BJ (cell line): ENCODE data around the gene NECTIN1. TPM values are rescaled to one million over a fixed set of nuclear protein-coding genes. Genes with fewer than 3 reads are reported as not detected.

Experiments used
- CTCF ChIA-PET: fragments of 350-600 bp; formaldehyde crosslinking; extraction: SDS; loops from one replicate; lab custom pipeline; 2021; ENCODE audit warnings: antibody characterized with exemption, inconsistent platforms; lab: Yijun Ruan, JAX
- POLR2A ChIA-PET: fragments of 300-600 bp; sonication (Branson Sonifier 250); formaldehyde crosslinking; extraction: SDS; loops from one replicate; lab custom pipeline; 2021; ENCODE audit warnings: antibody characterized with exemption; lab: Charles Lee
- DNase-seq: peaks from one replicate; pipeline ENCODE4 v3.0.0-alpha.2; 2011; ENCODE audit warnings: low read depth
- H3K27me3 ChIP-seq: 2 replicates; pipeline ENCODE4 v1.6.0; 2011; ENCODE audit warnings: low read length; ENCODE audit not compliant: control insufficient read depth, insufficient read depth
- H3K36me3 ChIP-seq: 2 replicates; pipeline ENCODE4 v1.5.1; 2011; ENCODE audit warnings: low read length; ENCODE audit not compliant: control insufficient read depth, insufficient read depth
- H3K4me3 ChIP-seq: 2 replicates; pipeline ENCODE4 v1.5.1; 2011; ENCODE audit warnings: low read depth, mild to moderate bottlenecking, control low read depth, low read length
- CTCF ChIP-seq: IDR thresholded peaks from 2 replicates; pipeline ENCODE4 v1.5.1; 2011; ENCODE audit warnings: low read depth, mild to moderate bottlenecking, control low read depth, inconsistent platforms, low read length, moderate library complexity; ENCODE audit not compliant: insufficient read depth
- polyA plus RNA-seq: library from polyadenylated mRNA; depleted of rRNA; stranded (reverse); fragments of >200 nt; gene quantifications from 2 replicates; pipeline ENCODE4 v1.2.3, GENCODE V29; 2011

Gene NECTIN1
- polyA plus RNA-seq, 1 experiment, result 3.0 TPM

- Histone ChIP-seq H3K4me3 (no peak overlapping the region), H3K27me3 (peaks cover 14% of the 10 kb centered on the region), H3K36me3 (no peaks in the 10 kb centered on the region)
- no peak for TF ChIP-seq CTCF
- ChIA-PET CTCF (no interaction called here), POLR2A (no interaction called here)
- DNase-seq, result no peak
Observed at GRCh38 chr11:119776031-119776636, 47.1 kb upstream of the NECTIN1 start.

DNA sequence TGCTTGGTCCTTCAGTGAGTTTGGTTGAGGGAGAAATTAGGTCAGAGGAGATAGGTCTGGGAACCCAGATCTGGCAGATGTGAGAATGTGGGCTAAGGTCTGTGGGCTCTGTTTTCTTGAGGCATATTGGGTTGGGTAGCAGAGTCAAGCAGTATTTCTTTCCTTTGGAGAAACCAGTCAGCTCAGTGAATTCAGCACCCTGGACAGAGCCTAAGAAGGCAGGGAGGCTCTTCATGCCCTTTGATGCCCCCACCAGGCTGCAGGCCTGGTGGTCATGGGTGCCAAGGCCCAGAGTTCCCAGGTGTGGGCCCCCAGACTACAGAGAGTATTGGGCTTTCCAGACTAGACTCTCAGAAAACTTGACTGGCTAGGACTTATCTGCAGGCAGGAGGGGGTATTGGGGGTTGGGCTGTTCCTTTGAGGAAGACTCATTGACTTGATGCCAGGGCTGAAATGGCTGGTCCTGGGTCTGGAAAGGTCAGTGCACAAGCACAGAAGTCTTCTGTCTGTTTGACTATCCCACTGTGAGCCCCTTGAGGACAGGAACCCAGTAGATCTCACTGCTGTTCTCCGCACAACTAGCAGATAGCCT lies 45.3 kb upstream of the NECTIN1 start:
- Histone ChIP-seq H3K36me3 (no peaks in the 10 kb centered on the region), H3K4me3 (no peak overlapping the region), H3K27me3 (peaks cover 11% of the 10 kb centered on the region)
- DNase-seq, result no peak
- CTCF ChIA-PET, result interaction anchor here (0.8 kb wide), 1 partner anchor 14 kb away, joined by 3 read pairs; no protein-coding TSS in a partner anchor
- TF ChIP-seq CTCF, result no peak
- POLR2A ChIA-PET, result no interaction called here

DNA sequence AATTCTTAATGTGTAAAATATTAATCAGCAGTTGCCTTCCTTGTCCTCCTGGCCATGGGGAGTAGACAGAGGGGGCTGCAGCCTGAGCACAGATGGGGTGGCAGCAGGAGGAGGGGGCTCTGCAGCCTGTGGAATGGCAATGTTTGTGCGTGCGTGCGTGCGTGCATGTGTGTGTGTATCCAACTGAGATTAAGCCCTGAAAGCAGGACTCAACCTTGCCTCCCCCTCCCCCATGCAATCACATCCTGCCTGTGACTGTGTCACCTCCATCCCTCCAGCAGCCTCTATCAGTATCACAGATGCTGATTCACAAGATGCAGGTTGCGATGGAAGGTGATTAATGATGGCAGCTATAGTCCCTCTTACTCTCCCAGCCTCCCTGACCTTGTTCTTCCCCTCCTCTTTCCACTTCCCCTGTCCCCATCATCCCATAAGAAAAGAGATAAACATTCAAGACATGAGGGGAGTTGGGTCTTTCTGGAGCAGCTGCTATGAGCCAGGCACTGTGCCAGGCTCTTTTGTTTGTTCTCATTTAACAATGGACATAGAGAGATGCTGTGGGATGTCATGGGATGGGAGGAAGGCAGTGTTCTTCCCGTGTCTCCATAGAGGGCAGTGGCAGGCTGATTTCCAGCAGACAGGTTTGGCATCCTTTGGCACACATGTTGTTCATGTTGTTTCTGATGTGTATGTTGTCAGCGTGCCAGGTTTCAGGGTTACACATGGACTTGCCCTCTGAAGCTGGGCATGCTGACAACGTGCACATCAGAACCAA lies 43.8 kb upstream of the NECTIN1 start:
- no peaks in the 10 kb centered on the region for H3K36me3 ChIP-seq
- ChIA-PET CTCF (no interaction called here), POLR2A (no interaction called here)
- DNase-seq, result no peak
- H3K27me3 ChIP-seq, result peaks cover 2% of the 10 kb centered on the region; the same call in 1 of the 2 replicates
- TF ChIP-seq CTCF, result no peak
- H3K4me3 ChIP-seq, result no peak overlapping the region

GRCh38 chr11:119772076-119772475 lies 43.1 kb upstream of the NECTIN1 start:
- Histone ChIP-seq H3K4me3 (no peak overlapping the region), H3K36me3 (no peaks in the 10 kb centered on the region), H3K27me3 (peaks cover 2% of the 10 kb centered on the region; the same call in 1 of the 2 replicates)
- POLR2A ChIA-PET, result no interaction called here
- TF ChIP-seq CTCF, result no peak
- no peak for DNase-seq
- CTCF ChIA-PET, result no interaction called here

- Histone ChIP-seq H3K36me3 (no peaks in the 10 kb centered on the region), H3K4me3 (no peak overlapping the region), H3K27me3 (peaks cover 2% of the 10 kb centered on the region; the same call in 1 of the 2 replicates)
- TF ChIP-seq CTCF, result no peak
- ChIA-PET POLR2A (no interaction called here), CTCF (no interaction called here)
- no peak for DNase-seq
Observed at GRCh38 chr11:119771172-119771770, 42.3 kb upstream of the NECTIN1 start.
